HCT116 (cell line): ENCODE results near the gene CORT. TPM values are rescaled to one million over a fixed set of nuclear protein-coding genes. Genes with fewer than 3 reads are reported as not detected.

Source experiments
- ATAC-seq: fragments of 200-7000 bp; cut with Tn5 transposase; 2 replicates; pipeline ENCODE4 v1.9.1; 2020; ENCODE audit warnings: mild to moderate bottlenecking, moderate library complexity
- BruUV-seq: library from RNA; stranded (reverse); fragments of 400-500 nt; replicated peaks from 2 replicates; lab custom pipeline; 2021; lab: Mats Ljungman, UMichigan
- CTCF ChIA-PET: fragments of 300-600 bp; sonication (Branson Sonifier 250); formaldehyde crosslinking; loops from one replicate; lab custom pipeline; 2021; ENCODE audit warnings: antibody characterized with exemption; lab: Charles Lee
- POLR2A ChIA-PET: fragments of 300-600, 350-600 bp; sonication (Branson Sonifier 250); formaldehyde crosslinking; loops from one replicate; lab custom pipeline; 2021; ENCODE audit warnings: antibody characterized with exemption; lab: Charles Lee
- RAD21 ChIA-PET, 2 experiments: fragments of 300-600 bp; sonication (Branson Sonifier 250); formaldehyde crosslinking; loops; one replicate each; lab custom pipeline; 2023; ENCODE audit warnings: low total read pairs in 2 of 2; ENCODE audit not compliant: uncharacterized antibody in 2 of 2, unreplicated experiment in 2 of 2, low non-redundant PET in 1 of 2; lab: Charles Lee
- DNase-seq: peaks from one replicate; pipeline ENCODE4 v3.0.0-alpha.2; 2010; ENCODE audit warnings: low read depth, low spot score
- H2AFZ ChIP-seq: fragments of 200-600 bp; shearing (Covaris generic), sonication (generic); 2 replicates; pipeline ENCODE4 v1.6.1; 2017; ENCODE audit warnings: low read depth, mixed run types, mixed read lengths, antibody characterized with exemption, low read length; ENCODE audit not compliant: poor library complexity, severe bottlenecking
- H3K27ac ChIP-seq: 2 replicates; pipeline ENCODE4 v1.5.1; 2012; ENCODE audit warnings: low read depth, low read length
- H3K27me3 ChIP-seq: fragments of 200-600 bp; sonication (generic); 2 replicates; pipeline ENCODE4 v1.6.1; 2016; ENCODE audit warnings: mixed run types, low read length, mixed read lengths; ENCODE audit not compliant: insufficient read depth
- H3K36me3 ChIP-seq, 2 experiments: fragments of 200-500 bp in 1 of 2; fragments of 200-600 bp in 1 of 2; sonication (Bioruptor generic) in 1 of 2; sonication (generic) in 1 of 2; 2 replicates each; pipeline versions ENCODE4 v1.5.1 to v1.6.1; 2014 to 2016; ENCODE audit warnings: low read length in 2 of 2, inconsistent platforms in 1 of 2, mixed read lengths in 1 of 2, mixed run types in 1 of 2; ENCODE audit not compliant: insufficient read depth in 2 of 2, control insufficient read depth in 1 of 2
- H3K4me1 ChIP-seq, 2 experiments: fragments of 200-600 bp in 1 of 2; sonication (generic) in 1 of 2; 2 replicates each; pipeline versions ENCODE4 v1.5.1 to v1.6.1; 2012 to 2017; ENCODE audit warnings: low read length in 2 of 2, inconsistent platforms in 1 of 2, mild to moderate bottlenecking in 1 of 2, mixed read lengths in 1 of 2, mixed run types in 1 of 2, moderate library complexity in 1 of 2; ENCODE audit not compliant: insufficient read depth in 2 of 2, control insufficient read depth in 1 of 2
- H3K4me2 ChIP-seq: fragments of 200-600 bp; sonication (generic); 2 replicates; pipeline ENCODE4 v1.6.1; 2017; ENCODE audit warnings: mixed run types, low read length, mixed read lengths
- H3K4me3 ChIP-seq, 2 experiments: fragments of 200-600 bp in 1 of 2; sonication (generic) in 1 of 2; replicated peaks in 1 of 2; 2 replicates each; pipeline ENCODE4 v1.5.1; 2011 to 2016; ENCODE audit warnings: low read length in 2 of 2, control low read depth in 1 of 2, low read depth in 1 of 2, mild to moderate bottlenecking in 1 of 2, mixed read lengths in 1 of 2, mixed run types in 1 of 2
- H3K79me2 ChIP-seq: fragments of 200-600 bp; sonication (generic); 2 replicates; pipeline ENCODE4 v1.6.1; 2017; ENCODE audit warnings: mild to moderate bottlenecking, mixed run types, low read length, moderate library complexity, mixed read lengths; ENCODE audit not compliant: insufficient read depth
- H3K9ac ChIP-seq: fragments of 200-600 bp; sonication (generic); 2 replicates; pipeline ENCODE4 v1.6.1; 2016; ENCODE audit warnings: low read length, mixed read lengths
- H3K9me2 ChIP-seq: fragments of 200-600 bp; sonication (generic), shearing (Covaris generic); 2 replicates; pipeline ENCODE4 v1.6.1; 2017; ENCODE audit warnings: mixed run types, mild to moderate bottlenecking, moderate library complexity; ENCODE audit not compliant: insufficient read depth
- H3K9me3 ChIP-seq, 2 experiments: fragments of 200-500 bp in 1 of 2; fragments of 200-600 bp in 1 of 2; sonication (Bioruptor generic) in 1 of 2; sonication (generic) in 1 of 2; 2 replicates each; pipeline ENCODE4 v1.6.1; 2014 to 2017; ENCODE audit warnings: low read length in 2 of 2, mixed read lengths in 2 of 2, inconsistent platforms in 1 of 2, low read depth in 1 of 2, mild to moderate bottlenecking in 1 of 2, mixed run types in 1 of 2, moderate library complexity in 1 of 2; ENCODE audit not compliant: control insufficient read depth in 1 of 2, insufficient read depth in 1 of 2
- H4K20me1 ChIP-seq: fragments of 200-600 bp; sonication (generic), shearing (Covaris generic); 2 replicates; pipeline ENCODE4 v1.6.1; 2017; ENCODE audit warnings: mixed run types, mild to moderate bottlenecking, moderate library complexity; ENCODE audit not compliant: insufficient read depth
- ATF3 ChIP-seq: IDR thresholded peaks from 2 replicates; pipeline ENCODE4 v1.6.1; 2012
- CBX3 ChIP-seq: IDR thresholded peaks from 2 replicates; pipeline ENCODE4 v1.6.1; 2012; ENCODE audit warnings: low read depth
- CEBPB ChIP-seq: IDR thresholded peaks from 2 replicates; pipeline ENCODE4 v1.6.1; 2012; ENCODE audit warnings: low read depth
- CTCF ChIP-seq, 3 experiments: fragments of 200-600 bp in 1 of 3; sonication (generic) in 1 of 3; IDR thresholded peaks in 2 of 3; conservative IDR thresholded peaks in 1 of 3; 2 replicates each; pipeline ENCODE4 v1.5.1; 2012 to 2017; ENCODE audit warnings: low read depth in 2 of 3, low read length in 2 of 3, antibody characterized with exemption in 1 of 3, borderline replicate concordance in 1 of 3, control low read depth in 1 of 3, mild to moderate bottlenecking in 1 of 3, mixed read lengths in 1 of 3, mixed run types in 1 of 3, moderate library complexity in 1 of 3; ENCODE audit not compliant: insufficient read depth in 1 of 3
- ELF1 ChIP-seq: IDR thresholded peaks from 2 replicates; pipeline ENCODE4 v1.6.1; 2012; ENCODE audit warnings: low read depth, borderline replicate concordance
- EZH2phosphoT487 ChIP-seq: fragments of 200-600 bp; IDR thresholded peaks from 2 replicates; pipeline ENCODE4 v1.6.1; 2018; ENCODE audit warnings: antibody characterized with exemption, borderline replicate concordance
- POLR2A ChIP-seq: IDR thresholded peaks from 2 replicates; pipeline ENCODE4 v1.7.0; 2011; ENCODE audit warnings: borderline replicate concordance; ENCODE audit not compliant: insufficient read depth, insufficient read length; ENCODE audit errors: extremely low read depth
- POLR2AphosphoS5 ChIP-seq: IDR thresholded peaks from 2 replicates; pipeline ENCODE4 v1.6.1; 2011; ENCODE audit warnings: mild to moderate bottlenecking, low read depth, low read length, moderate library complexity
- RAD21 ChIP-seq: IDR thresholded peaks from 2 replicates; pipeline ENCODE4 v1.6.1; 2012; ENCODE audit warnings: low read depth, mild to moderate bottlenecking
- SRF ChIP-seq: IDR thresholded peaks from 2 replicates; pipeline ENCODE4 v1.6.1; 2012; ENCODE audit warnings: low read depth
- ZFX ChIP-seq: fragments of 450-650 bp; IDR thresholded peaks from 2 replicates; pipeline ENCODE4 v1.6.1; 2017
- intact Hi-C: fragments of 100-400 bp; cut with micrococcal nuclease; formaldehyde crosslinking; loops from 2 replicates; pipeline ENCODE4 v1.10.0; 2022
- total RNA-seq: library from RNA; stranded (reverse); gene quantifications from one replicate; pipeline ENCODE4 v1.2.1, GENCODE V29; 2021; ENCODE audit not compliant: unreplicated experiment
- TF ChIP-seq, protein P1 (sequence below): IDR thresholded peaks from 2 replicates; pipeline ENCODE4 v1.6.1; 2012

Gene CORT
- total RNA-seq, 1 experiment from 2014 or later = 0.84 TPM

- BruUV-seq = no TSS peak
- no peak overlapping the region for H2AFZ ChIP-seq
- no peak overlapping the region for H3K4me3 ChIP-seq
- H3K9me2 ChIP-seq = no peaks in the 10 kb centered on the region
- no peak overlapping the region for H3K9ac ChIP-seq
- H3K4me2 ChIP-seq = no peak overlapping the region
- H3K79me2 ChIP-seq = peaks cover 88% of the 10 kb centered on the region
- H3K4me1 ChIP-seq = peaks cover 0 to 8% of the 10 kb centered on the region in 2 experiments; a peak in 3 of 4 replicates
- CTCF ChIA-PET = interaction anchor here (2.0 kb wide), 1 partner anchor 9 kb away, joined by 7 read pairs; no protein-coding TSS in a partner anchor
- ATAC-seq (no peak), DNase-seq (no peak)
- RAD21 ChIA-PET = no interaction called here
- H3K27ac ChIP-seq = no peak overlapping the region
- peaks cover 5% of the 10 kb centered on the region; the same call in 1 of the 2 replicates for H4K20me1 ChIP-seq
- no peaks in the 10 kb centered on the region for H3K27me3 ChIP-seq
- no peaks in the 10 kb centered on the region for H3K9me3 ChIP-seq
- intact Hi-C loops = no loop called here
- peaks cover 0 to 7% of the 10 kb centered on the region in 2 experiments; a peak in 1 of 4 replicates for H3K36me3 ChIP-seq
- TF ChIP-seq CTCF (IDR thresholded peaks at IDR 0.05 in 2 of 3, conservative IDR thresholded peaks at IDR 0.05 in 1 of 3; ENCODE audit: borderline replicate concordance in 1 of 3, insufficient read depth in 1 of 3, low read depth in 2 of 3, low read length in 2 of 3) = no peak
- no peak for TF ChIP-seq ATF3
- no peak for TF ChIP-seq CBX3
- no peak for TF ChIP-seq POLR2AphosphoS5
- no peak for TF ChIP-seq RAD21
- no peak for TF ChIP-seq POLR2A
- TF ChIP-seq ZFX = no peak
- TF ChIP-seq, protein P1, sequence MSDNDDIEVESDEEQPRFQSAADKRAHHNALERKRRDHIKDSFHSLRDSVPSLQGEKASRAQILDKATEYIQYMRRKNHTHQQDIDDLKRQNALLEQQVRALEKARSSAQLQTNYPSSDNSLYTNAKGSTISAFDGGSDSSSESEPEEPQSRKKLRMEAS = no peak
- no peak for TF ChIP-seq CEBPB
- no peak for TF ChIP-seq EZH2phosphoT487
- TF ChIP-seq SRF = no peak
- no peak for TF ChIP-seq ELF1
- POLR2A ChIA-PET = no interaction called here
Observed at GRCh38 chr1:10498231-10498630, 48.4 kb downstream of the CORT start.

Other genes starting within 250 kb of the CORT start
- 28.1 TPM for gene KIF1B, start 239.5 kb upstream of the CORT start, total RNA-seq
- gene PGD, start 51.0 kb upstream of the CORT start, total RNA-seq = 144 TPM
- 21.9 TPM for gene CENPS, start 19.6 kb upstream of the CORT start, total RNA-seq
- gene DFFA, start 22.5 kb downstream of the CORT start, total RNA-seq = 67.7 TPM
- 29.3 TPM for gene PEX14, start 24.9 kb downstream of the CORT start, total RNA-seq